Activated T-cell treated with anti-CD3 and anti-CD28 coated beads for 4 hours (primary cell): ENCODE measurements around the gene VAV1.
A peak's percentile ranks its signal among the peaks of the same experiment; 100 is the strongest.
"Not testable (repeated sequence)": the region's sequence is repeated elsewhere in the genome, so short reads cannot be mapped to it uniquely, and the experiment has no call there.

Source experiments
- DNase-seq: peaks from one replicate; pipeline ENCODE4 v3.0.0-alpha.2; 2020

Gene VAV1

DNA sequence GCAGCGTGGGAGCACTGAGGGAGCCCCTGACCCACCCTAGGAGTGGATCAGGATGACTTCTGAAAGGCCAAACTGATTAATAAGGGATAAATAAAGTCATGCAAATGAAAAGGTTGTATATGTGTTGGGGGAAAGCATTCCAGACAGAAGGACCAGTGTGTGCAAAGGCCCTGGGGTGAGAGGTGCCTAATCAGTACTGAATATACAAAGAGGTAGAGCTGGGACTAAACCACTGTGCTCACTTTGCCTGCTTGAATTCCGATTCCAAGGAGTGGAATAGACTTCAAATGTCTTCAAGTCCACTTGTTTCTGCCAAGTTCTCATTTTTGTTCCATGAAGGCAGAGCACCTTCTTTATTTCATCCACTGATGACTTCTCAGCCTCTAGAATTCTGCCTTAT, 82.2 kb downstream of the VAV1 start:
- no peak for DNase-seq

DNA sequence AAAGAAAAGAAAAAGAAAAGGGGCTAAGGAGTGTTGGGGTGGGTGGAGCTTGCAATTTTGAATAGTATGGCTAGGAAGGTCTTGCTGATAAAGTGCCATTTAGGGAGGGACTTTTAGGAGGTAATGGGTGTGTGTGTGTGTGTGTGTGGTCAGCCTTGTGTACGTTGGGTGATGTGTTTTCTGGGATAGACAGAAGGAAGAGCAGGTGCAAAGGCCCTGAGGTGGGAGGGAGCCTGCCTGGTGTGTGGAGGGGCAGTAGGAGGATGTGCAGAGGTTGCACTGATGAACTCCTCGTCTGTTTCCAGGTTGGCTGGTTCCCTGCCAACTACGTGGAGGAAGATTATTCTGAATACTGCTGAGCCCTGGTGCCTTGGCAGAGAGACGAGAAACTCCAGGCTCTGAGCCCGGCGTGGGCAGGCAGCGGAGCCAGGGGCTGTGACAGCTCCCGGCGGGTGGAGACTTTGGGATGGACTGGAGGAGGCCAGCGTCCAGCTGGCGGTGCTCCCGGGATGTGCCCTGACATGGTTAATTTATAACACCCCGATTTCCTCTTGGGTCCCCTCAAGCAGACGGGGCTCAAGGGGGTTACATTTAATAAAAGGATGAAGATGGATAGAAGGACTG, 84.4 kb downstream of the VAV1 start:
- no peak for DNase-seq

DNA sequence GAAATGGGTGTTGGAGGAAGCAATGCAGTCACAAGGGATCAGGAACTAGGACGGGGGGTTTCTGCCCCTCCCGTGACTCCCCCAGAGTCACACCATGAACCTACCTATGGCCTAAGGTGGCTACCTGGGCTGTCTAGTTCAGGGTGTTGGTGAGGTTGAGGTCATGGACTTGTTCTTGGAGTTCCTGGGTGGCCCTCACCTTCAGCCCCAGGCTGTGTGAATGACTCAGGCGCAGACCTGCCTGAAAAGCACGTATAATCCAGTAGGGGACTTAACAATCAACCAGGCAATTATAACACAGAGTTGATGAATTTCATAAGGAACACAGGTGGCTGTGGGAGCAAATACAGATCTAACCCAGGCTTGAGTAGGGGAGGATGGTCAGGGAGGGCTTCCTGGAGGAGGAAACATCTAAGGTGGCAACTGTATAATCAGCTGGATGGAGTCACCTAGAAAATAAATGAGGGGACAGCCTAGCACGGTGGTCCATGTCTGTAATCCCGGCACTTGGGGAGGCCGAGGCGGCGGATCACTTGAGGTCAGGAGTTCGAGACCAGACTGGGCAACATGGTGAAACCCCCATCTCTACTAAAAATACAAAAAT, 89.3 kb downstream of the VAV1 start:
- no peak for DNase-seq

DNA sequence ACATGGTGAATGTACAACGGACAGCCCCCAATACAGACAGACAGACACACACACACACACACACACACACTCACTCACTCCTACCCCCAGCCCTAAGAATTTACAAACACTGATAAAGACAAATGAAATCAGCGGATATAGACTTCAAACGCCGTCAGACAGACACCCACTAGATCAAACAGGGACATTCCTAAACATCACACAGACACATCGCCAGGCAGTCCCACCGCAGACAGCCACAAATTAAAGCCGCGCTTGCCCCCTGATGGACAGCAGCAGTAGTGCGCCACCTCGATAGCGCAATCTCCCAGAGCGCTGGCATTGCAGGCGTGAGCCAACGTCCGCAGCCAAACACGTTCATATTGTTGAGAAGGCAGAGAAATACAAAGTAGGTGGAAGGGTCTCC, 90.2 kb downstream of the VAV1 start:
- DNase-seq = peak; percentile 88

DNA sequence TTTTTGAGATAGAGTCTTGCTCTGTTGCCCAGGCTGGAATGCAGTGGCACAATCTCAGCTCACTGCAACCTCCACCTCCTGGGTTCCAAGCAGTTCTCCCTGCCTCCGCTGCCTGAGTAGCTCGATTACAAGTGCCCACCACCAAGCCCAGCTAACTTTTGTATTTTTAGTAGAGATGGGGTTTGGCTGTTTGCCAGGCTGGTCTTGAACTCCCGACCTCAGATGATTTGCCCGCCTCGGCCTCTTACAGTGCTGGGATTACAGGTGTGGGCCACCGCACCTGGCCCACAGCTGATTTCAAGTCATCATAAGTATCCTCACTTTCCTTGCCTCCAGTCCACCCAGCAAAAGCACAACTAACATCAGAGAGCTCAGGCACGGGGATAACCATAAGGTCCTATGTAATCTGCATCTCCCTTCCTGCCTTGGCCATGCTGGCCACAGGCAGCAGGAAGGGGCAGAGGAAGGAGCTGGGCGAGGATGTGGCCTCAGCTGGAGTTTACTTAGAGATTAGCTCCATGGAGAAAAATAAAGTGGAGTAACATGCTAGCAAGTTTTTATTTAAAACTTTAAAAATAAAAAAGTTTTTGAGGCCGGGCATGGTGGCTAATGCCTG, 91.9 kb downstream of the VAV1 start:
- no peak for DNase-seq

DNA sequence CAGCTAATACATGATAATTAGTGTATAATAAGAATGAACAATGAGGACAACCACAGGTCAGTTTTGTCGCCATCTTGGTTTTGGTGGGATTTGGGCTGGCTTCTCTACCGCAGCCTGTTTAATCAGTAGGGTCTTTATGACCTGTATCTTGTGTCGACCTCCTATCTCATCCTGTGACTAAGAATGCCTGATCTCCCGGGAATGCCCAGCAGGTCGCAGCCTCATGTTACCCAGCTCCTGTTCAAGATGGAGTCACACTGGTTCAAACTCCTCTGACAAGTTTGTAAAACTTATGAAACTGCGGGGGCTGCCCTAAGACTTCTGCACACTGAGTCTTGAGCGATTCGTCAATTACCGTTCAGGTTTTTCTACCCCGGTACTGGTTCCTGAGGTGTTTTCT, 93.3 kb downstream of the VAV1 start:
- no peak for DNase-seq

DNA sequence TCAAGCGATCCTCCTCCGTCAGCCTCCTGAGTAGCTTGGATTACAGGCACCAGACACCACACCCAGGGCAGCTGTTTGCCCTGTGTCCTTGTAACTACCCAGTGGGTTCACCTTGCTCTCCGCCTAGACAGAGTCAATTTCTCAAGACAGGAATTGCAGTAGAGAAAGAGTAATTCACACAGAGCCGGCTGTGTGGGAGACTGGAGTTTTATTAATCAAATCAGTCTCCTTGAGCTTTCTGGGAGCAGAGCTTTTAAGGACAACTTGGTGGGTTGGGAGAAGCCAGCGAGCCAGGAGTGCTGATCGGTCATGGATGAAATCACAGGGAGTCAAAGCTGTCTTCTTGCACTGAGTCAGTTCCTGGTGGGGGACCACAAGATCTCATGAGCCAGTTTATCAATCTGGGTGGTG, 94.2 kb downstream of the VAV1 start:
- no peak for DNase-seq

DNA sequence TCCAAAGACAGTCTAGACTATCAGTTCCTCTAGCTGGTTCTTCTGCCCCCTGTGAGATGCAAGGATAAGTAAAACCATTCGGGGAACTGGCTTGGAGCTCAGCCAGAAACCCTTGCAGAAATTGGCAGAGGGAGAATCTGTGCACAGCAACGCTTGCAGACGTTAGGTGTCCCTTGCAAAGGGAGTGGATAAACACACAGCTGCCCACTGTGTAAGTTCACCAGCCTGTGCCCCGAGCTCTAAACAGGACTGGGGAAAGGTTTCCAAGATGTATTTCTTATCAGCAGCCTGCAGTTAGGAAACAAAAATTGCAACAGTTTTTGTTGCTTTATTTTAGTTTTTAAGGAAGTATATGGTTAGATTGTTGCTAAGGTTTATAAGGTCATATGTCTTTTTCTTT, 95.8 kb downstream of the VAV1 start:
- no peak for DNase-seq

DNA sequence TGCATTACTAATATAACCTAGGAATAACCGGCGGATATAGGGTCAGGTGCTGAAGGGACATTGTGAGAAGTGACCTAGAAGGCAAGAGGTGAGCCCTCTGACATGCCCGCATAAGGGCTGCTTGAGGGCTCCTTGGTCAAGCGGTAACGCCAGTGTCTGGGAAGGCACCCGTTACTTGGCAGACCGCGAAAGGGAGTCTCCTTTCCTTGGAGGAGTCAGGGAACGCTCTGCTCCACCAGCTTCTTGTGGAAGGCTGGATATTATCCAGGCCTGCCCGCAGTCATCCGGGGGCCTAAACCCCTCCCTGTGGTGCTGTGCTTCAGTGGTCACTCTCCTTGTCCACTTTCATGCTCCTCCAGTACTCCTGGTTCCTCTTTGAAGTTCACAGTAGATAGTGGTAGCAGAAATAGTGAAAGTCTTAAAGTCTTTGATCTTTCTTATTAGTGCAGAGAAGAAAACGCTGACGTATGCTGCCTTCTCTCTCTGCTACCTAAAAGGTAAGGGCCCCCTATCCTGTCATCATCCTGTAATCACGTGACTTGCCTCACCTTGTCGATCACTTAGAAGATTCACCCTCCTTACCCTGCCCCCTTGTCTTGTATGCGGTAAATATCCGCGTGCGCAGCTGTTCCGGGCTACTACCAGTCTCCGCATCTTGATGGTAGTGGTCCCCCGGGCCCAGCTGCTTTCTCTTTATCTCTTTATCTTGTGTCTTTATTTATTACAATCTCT, 96.8 kb downstream of the VAV1 start:
- DNase-seq = not testable (repeated sequence)

DNA sequence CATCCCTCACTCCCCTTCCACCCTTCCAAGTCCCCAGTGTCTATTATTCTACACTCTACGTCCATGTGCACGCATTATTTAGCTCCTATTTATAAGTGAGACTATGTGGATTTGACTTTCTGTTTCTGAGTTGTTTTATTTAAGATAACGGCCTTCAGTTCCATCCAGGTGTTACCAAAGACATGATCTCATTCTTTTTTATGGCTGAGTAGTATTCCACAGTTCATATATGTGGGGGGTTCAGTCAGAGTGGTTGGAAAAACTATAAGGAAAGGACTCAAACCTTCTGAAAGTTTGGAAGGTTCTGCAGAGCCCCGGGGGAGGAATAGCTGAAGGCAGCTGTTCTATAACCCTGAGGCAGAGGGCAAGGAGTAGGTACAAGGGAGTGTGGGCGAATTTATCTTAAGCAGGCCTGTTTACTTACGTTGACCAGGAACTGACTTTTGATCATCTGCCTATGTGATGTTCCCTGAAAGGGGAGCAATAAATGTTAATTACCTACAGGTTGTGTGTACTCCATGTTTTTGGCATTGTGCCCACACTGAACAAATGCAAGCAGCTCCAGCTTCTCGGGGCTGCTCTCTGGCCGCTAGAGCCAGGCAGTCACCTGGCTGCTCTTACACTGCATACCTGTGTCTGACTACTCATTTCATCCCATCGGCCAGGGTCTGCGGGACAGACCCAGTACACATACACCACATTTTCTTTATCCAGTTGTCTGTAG, 101.4 kb downstream of the VAV1 start:
- DNase-seq = no peak

DNA sequence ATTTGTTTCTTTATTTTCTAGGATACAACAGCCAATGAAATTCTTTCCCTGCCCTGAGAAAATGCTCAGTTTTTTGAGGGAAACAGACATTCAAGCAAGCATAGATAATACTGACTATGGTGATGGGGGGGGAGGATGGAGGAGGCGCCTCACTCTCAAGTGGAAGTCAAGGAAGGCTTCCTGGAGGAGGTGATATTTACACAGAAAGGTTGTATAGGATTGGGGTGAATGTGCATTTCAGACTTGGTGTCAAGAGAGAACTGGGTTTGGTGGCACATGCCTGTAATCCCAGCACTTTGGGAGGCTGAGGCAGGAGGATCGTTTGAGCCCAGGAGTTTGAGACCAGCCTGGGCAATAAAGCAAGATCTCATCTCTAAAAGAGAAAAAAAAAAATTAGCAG, 102.7 kb downstream of the VAV1 start:
- DNase-seq = no peak

DNA sequence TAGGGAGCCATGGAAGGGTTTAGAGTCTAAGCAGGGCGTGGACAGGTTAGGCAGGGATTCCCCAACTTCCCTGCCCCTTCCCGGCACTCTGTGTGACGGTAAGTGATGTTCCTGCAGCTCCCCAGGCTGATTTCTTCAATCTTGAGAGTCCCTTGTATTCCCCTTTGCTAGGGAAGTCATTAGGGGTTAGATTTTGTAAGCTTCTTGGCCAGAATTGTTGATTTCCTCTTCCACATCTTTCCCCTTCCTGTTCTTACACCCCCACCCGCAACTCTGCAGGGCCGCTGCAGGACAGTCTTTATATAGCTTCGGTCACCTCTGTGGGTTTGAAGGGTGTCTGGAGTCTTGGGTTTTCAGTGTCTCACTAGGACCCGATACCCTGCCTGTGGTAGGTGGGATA, 104.2 kb downstream of the VAV1 start:
- DNase-seq = no peak

DNA sequence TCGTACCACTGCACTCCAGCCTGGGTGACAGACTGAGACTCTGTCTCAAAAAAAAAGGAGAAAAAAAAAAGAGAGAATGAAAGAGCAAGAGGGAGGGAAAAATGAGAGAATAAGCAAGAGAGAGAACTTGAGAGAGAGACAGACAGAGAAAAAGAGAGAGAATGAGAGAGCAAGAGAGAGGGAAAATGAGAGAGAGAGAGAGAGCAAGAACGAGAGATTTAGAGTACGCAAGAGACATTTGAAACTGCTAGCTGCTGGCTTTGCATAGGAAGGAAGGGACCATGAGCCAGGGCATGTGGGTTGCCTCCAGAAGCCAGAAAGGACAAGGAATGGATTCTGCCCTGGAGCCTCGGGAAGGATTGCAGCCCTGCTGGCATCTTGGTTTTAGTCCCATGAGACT, 105.3 kb downstream of the VAV1 start:
- DNase-seq = no peak

DNA sequence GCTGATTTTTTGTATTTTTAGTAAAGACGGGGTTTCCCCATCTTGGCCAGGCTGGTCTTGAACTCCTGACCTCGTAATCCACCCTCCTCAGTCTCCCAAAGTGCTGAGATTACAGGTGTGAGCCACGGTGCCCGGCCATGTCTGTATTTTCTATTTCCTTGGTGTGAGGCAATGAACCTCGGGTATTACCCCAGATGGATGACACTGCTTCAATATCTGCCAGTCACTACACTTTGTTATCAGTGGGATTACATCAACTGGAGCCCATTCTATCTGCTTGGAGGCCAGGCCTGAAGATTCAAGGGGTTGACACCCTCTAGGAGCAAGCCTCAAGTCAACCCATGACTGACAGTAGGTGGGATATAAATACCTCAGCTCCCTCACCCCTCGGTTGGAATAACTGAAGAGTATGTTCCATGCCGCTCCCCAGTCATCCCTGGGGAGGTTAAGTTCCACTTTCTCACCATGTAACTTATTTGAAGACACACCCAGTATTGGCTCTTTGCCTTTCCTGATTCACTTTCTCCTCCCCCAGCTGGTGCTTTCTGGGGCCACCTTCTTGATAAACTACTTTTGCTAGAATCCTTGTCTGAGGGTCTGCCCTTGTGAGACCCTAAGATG, 113.9 kb downstream of the VAV1 start:
- DNase-seq = no peak

DNA sequence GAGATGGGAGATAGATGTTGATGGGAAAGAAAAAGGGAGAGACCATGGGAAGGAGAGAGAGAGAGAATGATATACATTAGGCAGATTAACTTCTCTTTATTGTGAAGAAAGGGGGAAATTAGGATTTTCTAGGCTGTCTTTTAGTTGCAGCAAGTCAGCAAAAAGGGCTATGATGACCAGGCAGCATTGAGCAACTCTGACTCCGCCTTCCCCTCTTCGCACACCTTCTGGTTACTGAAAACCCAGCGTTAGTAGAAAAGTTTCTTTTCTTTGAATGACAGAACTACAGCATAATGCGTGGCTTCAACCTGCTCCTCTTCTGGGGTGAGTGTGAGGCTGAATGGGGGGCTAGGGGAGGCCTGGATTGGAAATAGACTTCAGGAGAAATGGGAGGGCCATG, 114.8 kb downstream of the VAV1 start, which contains the start of gene ADGRE1:
Gene ADGRE1 (plus strand): TSS at position 264 of the 400 bp plus-strand sequence. CDS start 30 bp downstream, at position 294.
- DNase-seq = no peak

DNA sequence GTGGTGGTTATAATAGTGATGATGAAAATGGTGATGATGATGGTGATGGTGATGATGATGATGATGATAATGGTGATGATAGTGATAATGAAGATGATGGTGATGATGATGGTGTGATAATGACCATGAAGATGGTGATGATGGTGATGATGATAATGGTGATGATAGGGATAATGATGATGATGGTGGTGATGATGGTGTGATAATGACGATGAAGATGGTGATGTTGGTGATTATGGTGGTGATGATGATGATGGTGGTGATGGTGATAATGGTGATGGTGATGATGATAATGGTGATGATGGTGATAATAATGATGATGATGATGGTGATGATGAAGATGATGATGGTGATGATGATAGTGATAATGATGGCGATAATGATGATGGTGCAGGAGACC, 116.5 kb downstream of the VAV1 start:
- no peak for DNase-seq

DNA sequence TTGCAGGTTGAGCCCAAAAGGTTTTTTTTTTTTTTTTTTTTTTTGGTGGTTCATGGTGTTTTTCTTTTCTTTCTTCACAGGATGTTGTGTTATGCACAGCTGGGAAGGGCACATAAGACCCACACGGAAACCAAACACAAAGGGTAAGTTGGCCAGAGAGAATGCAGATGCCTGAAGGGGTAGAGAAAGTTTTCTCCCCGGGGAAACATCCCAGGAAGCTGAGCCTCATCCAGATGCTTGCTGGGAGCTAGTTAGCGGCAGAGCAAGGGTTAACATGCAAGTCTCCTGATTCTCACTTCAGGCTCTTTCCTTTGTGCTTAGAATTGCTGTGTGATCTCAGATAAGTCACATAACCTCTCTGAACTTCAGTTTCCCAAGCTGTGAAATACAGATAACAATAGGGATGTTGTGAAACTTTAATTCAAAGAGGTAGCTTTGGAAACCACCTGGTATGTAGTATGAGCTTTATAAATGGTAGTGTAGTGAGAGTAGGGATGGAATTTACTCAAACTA, 117.9 kb downstream of the VAV1 start:
- DNase-seq = no peak

DNA sequence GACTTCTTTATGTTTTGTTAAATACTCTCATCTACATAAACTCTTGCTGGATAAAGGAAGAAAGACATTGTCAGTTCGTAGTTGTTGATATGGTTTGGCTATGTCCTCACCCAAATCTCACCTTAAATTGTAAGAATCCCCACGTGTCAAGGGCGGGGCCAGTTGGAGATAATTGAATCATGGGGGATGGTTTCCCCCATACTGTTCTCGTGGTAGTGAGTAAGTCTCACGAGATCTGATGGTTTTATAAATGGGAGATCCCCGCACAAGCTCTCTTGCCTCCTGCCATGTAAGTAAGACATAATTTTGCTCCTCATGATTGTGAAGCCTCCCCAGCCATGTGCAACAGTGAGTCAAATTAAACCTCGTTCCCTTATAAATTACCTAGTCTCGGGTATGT, 118.4 kb downstream of the VAV1 start:
- peak; percentile 11 for DNase-seq

DNA sequence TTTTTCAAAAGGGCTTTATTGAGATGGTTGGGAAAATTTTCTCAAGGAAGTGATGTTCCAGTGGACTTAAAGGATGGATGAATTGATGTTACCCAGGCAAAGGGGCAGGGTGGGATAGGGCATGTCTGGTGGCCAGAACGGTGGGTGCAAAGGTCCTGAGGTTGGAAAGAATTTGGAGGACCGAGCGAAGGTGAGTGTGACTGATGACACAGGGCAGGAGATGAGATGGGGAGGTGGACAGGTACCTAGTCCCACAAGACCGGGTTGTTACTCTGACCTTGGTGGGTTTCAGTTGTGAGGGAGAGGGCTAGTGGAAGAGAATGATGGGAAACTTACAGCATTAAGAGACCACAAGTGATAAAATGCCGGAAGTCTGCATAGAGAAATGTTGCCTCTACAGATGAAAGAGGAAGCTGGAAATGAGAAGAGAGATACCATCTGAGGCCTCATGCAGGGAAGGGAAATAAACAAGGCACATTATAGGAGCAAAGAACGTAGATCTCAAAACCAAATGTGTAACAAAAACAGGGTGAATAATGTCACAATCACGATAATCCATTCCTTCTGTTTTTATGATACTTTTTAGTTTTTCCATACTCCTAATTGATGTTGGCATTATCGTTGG, 119.4 kb downstream of the VAV1 start:
- no peak for DNase-seq

DNA sequence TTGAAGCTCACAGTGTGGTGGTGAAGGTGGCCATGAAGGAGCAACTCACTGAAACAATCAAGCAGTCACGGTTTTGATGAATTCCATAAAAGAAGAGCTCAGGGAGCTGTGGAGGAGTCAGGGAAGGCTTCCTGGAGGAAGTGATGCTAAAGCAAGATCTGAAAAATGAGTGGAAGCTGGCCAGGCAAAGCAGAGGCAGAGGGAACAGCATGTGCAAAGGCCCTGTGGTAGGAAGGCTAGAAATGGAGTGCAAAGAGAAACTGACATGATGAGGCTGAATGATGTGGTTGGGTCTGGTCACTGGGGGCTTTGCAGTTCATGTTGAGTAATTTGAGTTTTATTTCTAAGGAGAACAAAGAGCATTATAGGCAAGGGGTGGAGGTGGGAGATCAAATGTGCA, 121.8 kb downstream of the VAV1 start:
- DNase-seq = no peak

DNA sequence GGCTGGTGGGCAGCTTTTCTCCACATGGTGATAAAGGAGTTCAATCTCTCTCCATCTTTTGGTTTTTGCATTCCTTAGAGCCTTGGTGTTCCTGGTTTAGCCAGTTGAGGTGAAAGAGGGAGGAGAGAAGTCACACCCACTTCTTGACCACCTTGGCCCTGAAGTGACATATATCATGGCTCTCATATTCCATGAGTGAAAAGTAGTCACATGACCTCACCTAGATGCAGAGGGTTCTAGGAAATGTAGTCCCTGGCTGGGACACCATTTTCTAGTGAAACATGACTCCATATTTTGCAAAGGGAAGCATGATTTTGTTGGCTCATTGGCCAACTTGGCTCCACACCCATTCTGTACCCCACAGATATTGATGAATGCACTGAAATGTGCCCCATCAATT, 130.9 kb downstream of the VAV1 start:
- DNase-seq = no peak

DNA sequence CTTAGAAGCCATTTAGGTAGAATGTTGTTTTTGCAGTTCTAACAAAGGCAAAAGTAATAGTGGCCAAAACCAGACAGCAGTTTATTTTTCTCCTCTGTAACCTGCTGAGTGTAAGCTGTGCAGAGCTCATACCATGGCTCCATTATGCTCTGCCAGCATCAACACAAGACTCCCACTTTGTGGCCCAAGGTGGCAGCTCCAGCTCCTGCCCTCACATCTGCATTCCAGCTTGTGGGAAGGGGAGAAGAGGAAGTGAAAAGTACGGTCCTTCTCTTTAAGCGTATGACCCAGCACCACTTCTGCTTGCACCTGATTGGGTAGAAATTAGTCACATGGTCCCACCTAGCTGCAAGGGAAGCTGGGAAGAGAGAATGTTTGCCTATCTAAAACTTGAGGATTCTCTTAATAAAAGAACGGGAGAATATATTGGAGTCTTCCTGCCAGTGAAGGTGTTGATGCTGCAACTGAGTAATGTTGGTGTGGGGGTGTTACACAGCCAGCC, 134.1 kb downstream of the VAV1 start:
- DNase-seq = no peak
